PC-3 (cell line): ENCODE results near the gene UMODL1. TPM values are rescaled to one million over a fixed set of nuclear protein-coding genes. Genes with fewer than 3 reads are reported as not detected.

Experiments used
- ATAC-seq: fragments of 200-7000 bp; cut with Tn5 transposase; 2 replicates; pipeline ENCODE4 v1.9.1; 2020; ENCODE audit warnings: mild to moderate bottlenecking, moderate library complexity
- BruUV-seq: library from RNA; stranded (reverse); fragments of 400-500 nt; replicated peaks from 2 replicates; lab custom pipeline; 2021; lab: Mats Ljungman, UMichigan
- CTCF ChIA-PET: fragments of 300-600 bp; sonication (Branson Sonifier 250); formaldehyde crosslinking; loops from one replicate; lab custom pipeline; 2022; ENCODE audit warnings: antibody characterized with exemption; lab: Charles Lee
- POLR2A ChIA-PET: fragments of 300-600 bp; sonication (Branson Sonifier 250); formaldehyde crosslinking; loops from one replicate; lab custom pipeline; 2022; ENCODE audit warnings: antibody characterized with exemption; ENCODE audit not compliant: unreplicated experiment; lab: Charles Lee
- DNase-seq: peaks from one replicate; pipeline ENCODE4 v3.0.0-alpha.2; 2015
- H2AFZ ChIP-seq: fragments of 300-600 bp; sonication (generic); 2 replicates; pipeline ENCODE4 v1.6.0; 2016; ENCODE audit warnings: antibody characterized with exemption, low read length
- H3F3A ChIP-seq: fragments of 300-600 bp; sonication (generic); one replicate; pipeline ENCODE4 v1.6.0; 2017; ENCODE audit warnings: antibody characterized with exemption, low read length, control low read depth, mild to moderate bottlenecking; ENCODE audit not compliant: unreplicated experiment
- H3K27ac ChIP-seq: fragments of 300-600 bp; sonication (generic); 2 replicates; pipeline ENCODE4 v1.5.1; 2016; ENCODE audit warnings: mild to moderate bottlenecking, low read length
- H3K27me3 ChIP-seq: fragments of 300-600 bp; sonication (generic); 2 replicates; pipeline ENCODE4 v1.6.1; 2016; ENCODE audit warnings: low read length, mixed read lengths
- H3K36me3 ChIP-seq: fragments of 300-600 bp; sonication (generic); 2 replicates; pipeline ENCODE4 v1.6.1; 2016; ENCODE audit warnings: low read depth, mixed run types, low read length, mixed read lengths
- H3K4me1 ChIP-seq: fragments of 300-600 bp; sonication (generic); 2 replicates; pipeline ENCODE4 v1.5.1; 2016; ENCODE audit warnings: low read length; ENCODE audit not compliant: insufficient read depth
- H3K4me2 ChIP-seq: fragments of 300-600 bp; sonication (generic); 2 replicates; pipeline ENCODE4 v1.6.0; 2016; ENCODE audit warnings: low read length
- H3K4me3 ChIP-seq: fragments of 300-600 bp; sonication (generic); 2 replicates; pipeline ENCODE4 v1.5.1; 2016; ENCODE audit warnings: mild to moderate bottlenecking, low read length, mixed read lengths
- H3K79me2 ChIP-seq: fragments of 300-600 bp; sonication (generic); 2 replicates; pipeline ENCODE4 v1.6.1; 2017; ENCODE audit warnings: low read length, mixed read lengths
- H3K9ac ChIP-seq: fragments of 300-600 bp; sonication (generic); 2 replicates; pipeline ENCODE4 v1.6.0; 2016; ENCODE audit warnings: mild to moderate bottlenecking, low read length
- H3K9me2 ChIP-seq: fragments of 300-600 bp; sonication (generic); replicated peaks from 2 replicates; pipeline ENCODE4 v1.6.1; 2016; ENCODE audit warnings: mixed run types, low read length, mixed read lengths
- H3K9me3 ChIP-seq: fragments of 300-600 bp; sonication (generic); 2 replicates; pipeline ENCODE4 v1.6.1; 2016; ENCODE audit warnings: low read length, mixed read lengths
- H4K20me1 ChIP-seq: fragments of 300-600 bp; sonication (generic); 2 replicates; pipeline ENCODE4 v1.6.1; 2016; ENCODE audit warnings: low read length, mixed read lengths
- EZH2 ChIP-seq: fragments of 300-600 bp; sonication (generic); IDR thresholded peaks from one replicate; pipeline ENCODE4 v1.6.1; 2017; ENCODE audit warnings: antibody characterized with exemption, mild to moderate bottlenecking, low read length; ENCODE audit not compliant: unreplicated experiment
- EZH2phosphoT487 ChIP-seq: fragments of 300-600 bp; sonication (generic); IDR thresholded peaks from 2 replicates; pipeline ENCODE4 v1.6.1; 2018; ENCODE audit warnings: mild to moderate bottlenecking, antibody characterized with exemption, low read length, borderline replicate concordance
- intact Hi-C: fragments of 100-400 bp; cut with micrococcal nuclease; formaldehyde crosslinking; loops from 2 replicates; pipeline ENCODE4 v1.9.0; 2023
- total RNA-seq: library from RNA; depleted of rRNA; stranded (reverse); fragments of >200 nt; gene quantifications from 2 replicates; pipeline ENCODE4 v1.2.3, GENCODE V29; 2014
- TF ChIP-seq, protein P1 (sequence below): fragments of 300-600 bp; sonication (generic); conservative IDR thresholded peaks from 2 replicates; pipeline ENCODE4 v1.5.1; 2017; ENCODE audit warnings: antibody characterized with exemption, low read depth, mild to moderate bottlenecking, low read length

Gene UMODL1
- total RNA-seq, 1 experiment from 2014 or later: not detected

DNA sequence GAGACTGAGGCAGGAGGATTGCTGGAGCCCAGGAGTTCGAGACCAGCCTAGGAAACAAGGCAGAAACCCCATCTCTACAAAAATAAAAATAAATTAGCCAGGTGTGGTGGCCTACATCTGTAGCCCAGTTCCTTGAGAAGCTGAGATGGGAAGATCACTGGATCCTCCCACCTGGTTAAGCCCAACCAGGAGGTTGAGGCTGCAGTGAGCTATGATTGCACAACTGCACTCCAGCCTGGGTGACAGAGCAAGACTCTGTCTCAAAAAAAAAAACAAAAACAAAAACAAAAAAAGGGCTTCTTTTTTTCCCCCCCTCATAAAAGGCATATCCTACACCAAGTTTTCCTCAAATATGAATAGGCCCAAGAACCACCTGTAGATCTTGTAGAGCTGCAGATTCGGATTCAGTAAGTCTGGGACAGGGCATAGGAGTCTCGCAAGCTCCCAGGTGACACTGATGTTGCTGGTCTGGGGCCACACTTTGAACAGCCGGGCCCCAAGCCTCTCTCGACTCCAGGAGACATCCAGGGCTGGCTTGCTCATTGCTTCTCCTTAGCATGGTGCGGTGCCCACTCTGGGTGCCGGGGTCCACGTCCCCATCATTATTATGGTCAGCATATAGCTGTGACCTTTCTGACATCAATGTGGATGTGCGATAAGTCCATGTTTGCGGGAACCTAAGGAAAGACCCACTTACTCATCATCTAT lies 22.1 kb upstream of the UMODL1 start:
- peaks cover 8% of the 10 kb centered on the region for H3K4me1 ChIP-seq
- POLR2A ChIA-PET: no interaction called here
- no TSS peak for BruUV-seq
- no peak overlapping the region for H3K4me2 ChIP-seq
- no peak overlapping the region for H2AFZ ChIP-seq
- no peaks in the 10 kb centered on the region for H3K79me2 ChIP-seq
- H3K27ac ChIP-seq: no peak overlapping the region
- CTCF ChIA-PET: interaction anchor here (0.6 kb wide), 1 partner anchor 99 kb away, joined by 3 read pairs; no protein-coding TSS in a partner anchor
- no peaks in the 10 kb centered on the region for H3K27me3 ChIP-seq
- no peaks in the 10 kb centered on the region for H3K36me3 ChIP-seq
- no peaks in the 10 kb centered on the region for H3K9me2 ChIP-seq
- no peaks in the 10 kb centered on the region for H4K20me1 ChIP-seq
- H3K9me3 ChIP-seq: no peaks in the 10 kb centered on the region
- intact Hi-C loops: no loop called here
- no peak for ATAC-seq
- TF ChIP-seq, protein P1, sequence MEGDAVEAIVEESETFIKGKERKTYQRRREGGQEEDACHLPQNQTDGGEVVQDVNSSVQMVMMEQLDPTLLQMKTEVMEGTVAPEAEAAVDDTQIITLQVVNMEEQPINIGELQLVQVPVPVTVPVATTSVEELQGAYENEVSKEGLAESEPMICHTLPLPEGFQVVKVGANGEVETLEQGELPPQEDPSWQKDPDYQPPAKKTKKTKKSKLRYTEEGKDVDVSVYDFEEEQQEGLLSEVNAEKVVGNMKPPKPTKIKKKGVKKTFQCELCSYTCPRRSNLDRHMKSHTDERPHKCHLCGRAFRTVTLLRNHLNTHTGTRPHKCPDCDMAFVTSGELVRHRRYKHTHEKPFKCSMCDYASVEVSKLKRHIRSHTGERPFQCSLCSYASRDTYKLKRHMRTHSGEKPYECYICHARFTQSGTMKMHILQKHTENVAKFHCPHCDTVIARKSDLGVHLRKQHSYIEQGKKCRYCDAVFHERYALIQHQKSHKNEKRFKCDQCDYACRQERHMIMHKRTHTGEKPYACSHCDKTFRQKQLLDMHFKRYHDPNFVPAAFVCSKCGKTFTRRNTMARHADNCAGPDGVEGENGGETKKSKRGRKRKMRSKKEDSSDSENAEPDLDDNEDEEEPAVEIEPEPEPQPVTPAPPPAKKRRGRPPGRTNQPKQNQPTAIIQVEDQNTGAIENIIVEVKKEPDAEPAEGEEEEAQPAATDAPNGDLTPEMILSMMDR: no peak
- TF ChIP-seq EZH2 (no peak), EZH2phosphoT487 (no peak)
- H3F3A ChIP-seq: no peaks in the 10 kb centered on the region
- no peak overlapping the region for H3K9ac ChIP-seq
- DNase-seq: no peak
- no peak overlapping the region for H3K4me3 ChIP-seq

- H3K9me2 ChIP-seq: no peaks in the 10 kb centered on the region
- no peaks in the 10 kb centered on the region for H3F3A ChIP-seq
- no peak overlapping the region for H3K4me3 ChIP-seq
- H4K20me1 ChIP-seq: no peaks in the 10 kb centered on the region
- H3K27ac ChIP-seq: no peak overlapping the region
- ChIA-PET CTCF (no interaction called here), POLR2A (no interaction called here)
- H3K27me3 ChIP-seq: no peaks in the 10 kb centered on the region
- no peaks in the 10 kb centered on the region for H3K9me3 ChIP-seq
- H3K4me1 ChIP-seq: peaks cover 8% of the 10 kb centered on the region
- no peak overlapping the region for H2AFZ ChIP-seq
- DNase-seq: no peak
- ATAC-seq: no peak
- no peaks in the 10 kb centered on the region for H3K79me2 ChIP-seq
- no peak overlapping the region for H3K9ac ChIP-seq
- H3K4me2 ChIP-seq: no peak overlapping the region
- no TSS peak for BruUV-seq
- TF ChIP-seq EZH2 (no peak), EZH2phosphoT487 (no peak)
- TF ChIP-seq, protein P1: no peak
- intact Hi-C loops: no loop called here
- no peaks in the 10 kb centered on the region for H3K36me3 ChIP-seq
Observed at GRCh38 chr21:42049578-42050430, 21.3 kb upstream of the UMODL1 start.
